NCI-H2107 (cell line): ENCODE measurements around the gene ASCC2.
"Not testable (repeated sequence)": the region's sequence is repeated elsewhere in the genome, so short reads cannot be mapped to it uniquely, and the experiment has no call there.

Experiments
- DNase-seq: peaks from one replicate; lab custom pipeline; 2025; lab: John Stamatoyannopoulos, UW

Gene ASCC2

GRCh38 chr22:29837741-29838598 is at the start of gene ASCC2:
Gene ASCC2 (minus strand): TSS chr22:29838274. CDS start chr22:29832325, 5,949 bp downstream.
- peak; percentile 94 for DNase-seq

- no peak for DNase-seq
Observed at GRCh38 chr22:29887358-29887757, 49.3 kb upstream of the ASCC2 start.

- DNase-seq, result no peak
Observed at GRCh38 chr22:29886596-29886995, 48.5 kb upstream of the ASCC2 start.

GRCh38 chr22:29885610-29886009 is 47.5 kb upstream of the ASCC2 start:
- no peak for DNase-seq

GRCh38 chr22:29883775-29884097 is 45.7 kb upstream of the ASCC2 start:
- DNase-seq, result no peak

- DNase-seq, result peak; percentile 78
Observed at GRCh38 chr22:29883045-29883774, 45.1 kb upstream of the ASCC2 start, which contains the start of gene MTMR3. Gene MTMR3 (plus strand): TSS chr22:29883174. CDS start chr22:29971060, 87,886 bp downstream.

GRCh38 chr22:29882716-29883044 is 44.6 kb upstream of the ASCC2 start:
- DNase-seq, result no peak

- no peak for DNase-seq
Observed at GRCh38 chr22:29879753-29880152, 41.7 kb upstream of the ASCC2 start.

- no peak for DNase-seq
Observed at GRCh38 chr22:29877620-29878019, 39.5 kb upstream of the ASCC2 start.

GRCh38 chr22:29873943-29874342 is 35.9 kb upstream of the ASCC2 start:
- no peak for DNase-seq

- no peak for DNase-seq
Observed at GRCh38 chr22:29872989-29873388, 34.9 kb upstream of the ASCC2 start.

GRCh38 chr22:29872144-29872893 is 34.2 kb upstream of the ASCC2 start:
- no peak for DNase-seq

GRCh38 chr22:29871684-29872083 is 33.6 kb upstream of the ASCC2 start:
- DNase-seq, result peak; percentile 14

GRCh38 chr22:29870574-29870973 is 32.5 kb upstream of the ASCC2 start:
- no peak for DNase-seq

- no peak for DNase-seq
Observed at GRCh38 chr22:29867851-29868250, 29.8 kb upstream of the ASCC2 start.

- no peak for DNase-seq
Observed at GRCh38 chr22:29867260-29867659, 29.2 kb upstream of the ASCC2 start.

- DNase-seq, result not testable (repeated sequence)
Observed at GRCh38 chr22:29865572-29865971, 27.5 kb upstream of the ASCC2 start.

GRCh38 chr22:29861672-29862297 is 23.7 kb upstream of the ASCC2 start:
- DNase-seq, result no peak

GRCh38 chr22:29860006-29860766 is 22.1 kb upstream of the ASCC2 start:
- DNase-seq, result no peak

GRCh38 chr22:29859030-29859429 is 21.0 kb upstream of the ASCC2 start:
- not testable (repeated sequence) for DNase-seq

- no peak for DNase-seq
Observed at GRCh38 chr22:29856496-29856895, 18.4 kb upstream of the ASCC2 start.
